Subcutaneous abdominal adipose tissue (tissue), 5 donors: ENCODE measurements around the gene LSM12.

ENCODE experiments used
- H3K27ac ChIP-seq: one replicate; pipeline ENCODE4 v1.7.0; 2013; ENCODE audit warnings: low read depth, mild to moderate bottlenecking, inconsistent platforms, low read length, moderate library complexity
- H3K27me3 ChIP-seq, 5 donors: one replicate each; pipeline ENCODE4 v1.7.0; 2013; ENCODE audit warnings: low read length in 5 of 5, inconsistent platforms in 1 of 5; ENCODE audit not compliant: control insufficient read depth in 5 of 5, insufficient read depth in 4 of 5
- H3K36me3 ChIP-seq, 5 donors: one replicate each; pipeline ENCODE4 v1.7.0; 2013; ENCODE audit warnings: low read length in 5 of 5; ENCODE audit not compliant: control insufficient read depth in 5 of 5, insufficient read depth in 5 of 5
- H3K4me1 ChIP-seq, 5 donors: one replicate each; pipeline ENCODE4 v1.7.0; 2013; ENCODE audit warnings: low read length in 5 of 5, mild to moderate bottlenecking in 3 of 5, moderate library complexity in 1 of 5; ENCODE audit not compliant: control insufficient read depth in 5 of 5, insufficient read depth in 5 of 5
- H3K4me3 ChIP-seq, 5 donors: one replicate each; pipeline ENCODE4 v1.7.0; 2013; ENCODE audit warnings: low read length in 5 of 5, low read depth in 1 of 5
- H3K9ac ChIP-seq, 5 donors: one replicate each; pipeline ENCODE4 v1.7.0; 2013; ENCODE audit warnings: low read length in 5 of 5, mild to moderate bottlenecking in 4 of 5, moderate library complexity in 3 of 5
- H3K9me3 ChIP-seq, 5 donors: one replicate each; pipeline ENCODE4 v1.7.0; 2013; ENCODE audit warnings: low read length in 5 of 5; ENCODE audit not compliant: control insufficient read depth in 5 of 5
- donor health status: healthy.
- donor health status: healthy.
- donor health status: healthy.
- donor health status: healthy.
- donor health status: healthy.

Gene LSM12

DNA sequence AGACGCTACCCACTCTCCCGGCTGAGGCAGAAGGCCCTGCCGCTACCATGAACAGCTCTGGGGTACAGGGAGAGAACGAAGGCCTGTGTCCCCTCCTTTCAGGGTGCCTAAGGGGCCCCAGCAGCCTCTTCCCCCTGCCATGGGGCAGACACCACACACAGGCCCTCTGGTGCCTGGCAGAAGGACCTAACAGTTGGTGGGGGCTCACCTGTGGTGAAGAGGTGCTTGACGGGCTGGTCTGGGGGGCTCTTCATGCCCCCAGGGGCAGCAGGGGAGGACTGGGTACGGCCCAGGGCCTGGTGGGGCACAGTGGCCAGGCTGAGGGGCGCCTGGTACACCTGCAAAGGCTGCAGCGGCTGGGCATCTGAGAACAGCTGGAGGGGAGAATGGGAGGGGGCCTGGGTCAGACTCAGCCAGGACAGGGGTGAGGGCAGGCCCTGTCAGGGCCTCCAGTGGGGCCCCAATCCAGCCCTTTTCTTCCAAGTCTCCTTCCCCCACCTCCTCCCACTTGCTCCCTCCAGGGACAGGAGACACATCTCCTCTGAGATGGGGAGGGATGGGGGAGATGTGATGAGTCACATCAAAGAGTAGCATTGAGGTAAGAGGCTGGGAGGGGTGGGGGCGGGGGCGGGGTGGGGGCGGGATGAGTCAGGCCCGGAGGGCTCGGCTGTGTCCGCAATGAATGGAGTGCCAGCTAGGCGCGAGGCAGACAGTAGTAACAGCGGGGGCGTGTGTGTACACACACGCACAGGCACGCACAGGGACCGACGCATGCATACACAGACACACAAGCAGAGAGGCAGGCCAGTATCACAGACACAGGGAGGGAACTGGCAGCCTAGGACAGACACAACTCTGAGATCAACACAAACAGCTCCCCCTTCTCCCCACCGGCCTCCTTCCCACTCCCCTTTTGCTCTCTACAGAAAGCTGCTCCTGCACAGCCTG lies 20.2 kb upstream of the LSM12 start:
- H3K9ac ChIP-seq, result no peak overlapping the region
- H3K4me1 ChIP-seq, result peaks cover 0 to 5% (median 0%) of the 10 kb centered on the region in 5 donors
- peak overlapping the region; percentile 50 for H3K27ac ChIP-seq
- no peaks in the 10 kb centered on the region for H3K9me3 ChIP-seq
- H3K36me3 ChIP-seq, result peaks cover 0 to 80% (median 76%) of the 10 kb centered on the region in 5 donors
- H3K4me3 ChIP-seq, result no peak overlapping the region
- H3K27me3 ChIP-seq, result no peaks in the 10 kb centered on the region

DNA sequence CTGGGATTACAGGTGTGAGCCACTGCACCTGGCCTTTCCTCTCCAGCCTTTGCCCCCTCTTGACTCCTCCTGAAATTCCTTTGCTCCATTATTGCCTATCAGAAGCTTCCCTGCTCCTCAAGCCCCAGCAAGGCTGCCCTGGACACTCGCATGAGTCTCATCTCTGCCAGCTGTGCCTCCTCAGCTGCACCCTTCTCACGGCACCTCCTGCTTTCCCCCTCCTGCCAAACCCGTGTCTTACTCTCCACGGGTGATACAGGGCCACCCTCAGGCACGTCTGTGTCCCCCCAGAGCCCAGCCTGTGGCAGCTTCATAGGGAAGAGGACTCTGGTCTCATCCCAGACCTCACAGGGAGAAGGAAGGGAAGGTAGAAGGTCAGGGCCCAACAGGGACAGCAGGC lies 19.4 kb upstream of the LSM12 start:
- H3K27me3 ChIP-seq, result no peaks in the 10 kb centered on the region
- H3K27ac ChIP-seq, result no peak overlapping the region
- H3K9ac ChIP-seq, result no peak overlapping the region
- H3K36me3 ChIP-seq, result peaks cover 0 to 77% (median 71%) of the 10 kb centered on the region in 5 donors
- no peak overlapping the region for H3K4me3 ChIP-seq
- H3K9me3 ChIP-seq, result no peaks in the 10 kb centered on the region
- H3K4me1 ChIP-seq, result peaks cover 0 to 5% (median 0%) of the 10 kb centered on the region in 5 donors

- no peak overlapping the region for H3K4me3 ChIP-seq
- no peaks in the 10 kb centered on the region for H3K27me3 ChIP-seq
- no peak overlapping the region for H3K9ac ChIP-seq
- peaks cover 0 to 5% (median 0%) of the 10 kb centered on the region in 5 donors for H3K4me1 ChIP-seq
- peaks cover 0 to 85% (median 80%) of the 10 kb centered on the region in 5 donors for H3K36me3 ChIP-seq
- H3K27ac ChIP-seq, result no peak overlapping the region
- no peaks in the 10 kb centered on the region for H3K9me3 ChIP-seq
Observed at GRCh38 chr17:44084921-44085320, 18.4 kb upstream of the LSM12 start.

DNA sequence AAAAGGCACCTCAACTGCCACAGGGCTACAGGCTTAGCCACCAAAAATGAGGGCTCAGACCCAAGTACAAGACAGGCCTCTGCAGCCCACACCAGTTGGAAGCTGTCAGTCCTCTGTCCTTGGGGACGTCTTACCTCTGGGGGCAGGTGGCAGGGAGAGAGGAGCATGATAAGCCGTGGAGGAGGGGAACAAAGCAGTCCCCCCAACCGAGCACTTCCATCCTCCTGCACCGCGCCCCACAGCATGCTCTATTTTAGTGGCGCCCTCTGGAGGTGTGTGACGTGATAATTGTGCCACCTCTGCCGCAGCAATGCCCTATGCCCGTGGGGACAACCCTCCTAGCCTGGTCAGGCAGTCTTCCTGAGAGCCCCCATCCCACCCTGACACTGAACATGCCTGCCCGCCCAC lies 17.7 kb upstream of the LSM12 start:
- Histone ChIP-seq H3K4me3 (no peak overlapping the region), H3K4me1 (peaks cover 0 to 5% (median 0%) of the 10 kb centered on the region in 5 donors), H3K9ac (no peak overlapping the region), H3K27ac (no peak overlapping the region), H3K27me3 (no peaks in the 10 kb centered on the region), H3K9me3 (no peaks in the 10 kb centered on the region), H3K36me3 (peaks cover 0 to 92% (median 81%) of the 10 kb centered on the region in 5 donors)

- H3K4me1 ChIP-seq, result peaks cover 0 to 5% (median 0%) of the 10 kb centered on the region in 5 donors
- H3K27me3 ChIP-seq, result no peaks in the 10 kb centered on the region
- H3K9ac ChIP-seq, result no peak overlapping the region
- no peak overlapping the region for H3K27ac ChIP-seq
- H3K36me3 ChIP-seq, result peaks cover 0 to 92% (median 81%) of the 10 kb centered on the region in 5 donors
- no peaks in the 10 kb centered on the region for H3K9me3 ChIP-seq
- H3K4me3 ChIP-seq, result no peak overlapping the region
Observed at GRCh38 chr17:44083250-44083849, 16.9 kb upstream of the LSM12 start.

DNA sequence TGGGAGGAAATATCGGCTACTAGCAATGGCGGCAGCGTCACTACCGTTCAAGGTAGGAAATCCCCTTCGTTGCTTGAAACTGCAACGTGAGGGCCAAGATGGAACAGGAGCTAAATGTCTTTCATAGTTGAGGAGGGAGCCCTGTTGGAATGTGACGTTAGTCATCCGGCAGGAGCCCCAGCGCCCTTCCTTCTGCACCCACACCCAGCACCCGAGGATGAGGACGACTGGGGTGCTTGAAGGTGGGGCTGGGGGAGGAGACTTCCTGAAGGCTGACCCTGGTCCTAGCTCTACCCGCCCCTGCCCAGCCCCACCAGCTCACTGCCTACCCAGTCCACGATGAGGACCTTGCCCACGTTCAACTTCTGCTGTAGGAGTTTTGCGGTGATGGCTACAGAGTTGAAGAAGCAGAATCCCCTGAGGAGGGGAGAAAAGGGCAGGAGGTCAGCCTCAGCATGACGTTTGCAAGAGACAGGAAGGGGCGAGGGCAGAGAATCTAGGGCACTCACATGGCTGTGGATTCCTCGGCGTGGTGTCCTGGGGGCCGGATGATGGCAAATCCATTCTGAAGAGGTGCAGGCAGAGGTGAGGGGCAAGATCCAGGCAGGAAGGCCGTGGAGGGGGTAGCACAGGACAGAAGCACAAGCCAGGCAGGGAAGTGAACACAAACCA lies 15.9 kb upstream of the LSM12 start:
- H3K9ac ChIP-seq, result no peak overlapping the region
- peaks cover 0 to 92% (median 82%) of the 10 kb centered on the region in 5 donors for H3K36me3 ChIP-seq
- no peaks in the 10 kb centered on the region for H3K9me3 ChIP-seq
- peaks cover 0 to 11% (median 6%) of the 10 kb centered on the region in 5 donors for H3K4me1 ChIP-seq
- H3K27me3 ChIP-seq, result no peaks in the 10 kb centered on the region
- no peak overlapping the region for H3K27ac ChIP-seq
- no peak overlapping the region for H3K4me3 ChIP-seq

DNA sequence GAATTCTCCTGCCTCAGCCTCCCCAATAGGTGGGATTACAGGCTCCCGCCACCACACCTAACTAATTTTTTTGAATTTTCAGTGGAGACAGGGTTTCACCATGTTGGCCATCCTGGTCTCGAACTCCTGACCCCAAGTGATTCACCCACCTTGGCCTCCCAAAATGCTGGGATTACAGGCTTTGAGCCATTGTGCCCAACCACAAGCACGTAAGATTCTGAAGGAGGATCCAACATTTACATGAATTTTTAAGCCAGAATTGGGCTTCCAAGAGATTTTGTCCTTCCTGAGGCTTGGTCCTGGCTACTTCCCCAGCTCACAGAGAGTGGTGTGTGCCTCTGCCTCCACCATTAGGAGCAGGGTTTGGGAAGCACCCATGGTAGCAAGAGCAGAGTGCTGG lies 15.2 kb upstream of the LSM12 start:
- Histone ChIP-seq H3K27ac (no peak overlapping the region), H3K4me3 (no peak overlapping the region), H3K4me1 (peaks cover 0 to 14% (median 10%) of the 10 kb centered on the region in 5 donors), H3K9me3 (no peaks in the 10 kb centered on the region), H3K27me3 (no peaks in the 10 kb centered on the region), H3K9ac (no peak overlapping the region), H3K36me3 (peaks cover 0 to 94% (median 84%) of the 10 kb centered on the region in 5 donors)

GRCh38 chr17:44079877-44080821 lies 13.7 kb upstream of the LSM12 start:
- Histone ChIP-seq H3K9me3 (no peaks in the 10 kb centered on the region), H3K4me3 (no peak overlapping the region), H3K27ac (no peak overlapping the region), H3K36me3 (peaks cover 0 to 96% (median 88%) of the 10 kb centered on the region in 5 donors), H3K9ac (no peak overlapping the region), H3K27me3 (no peaks in the 10 kb centered on the region), H3K4me1 (peaks cover 0 to 20% (median 15%) of the 10 kb centered on the region in 5 donors)

DNA sequence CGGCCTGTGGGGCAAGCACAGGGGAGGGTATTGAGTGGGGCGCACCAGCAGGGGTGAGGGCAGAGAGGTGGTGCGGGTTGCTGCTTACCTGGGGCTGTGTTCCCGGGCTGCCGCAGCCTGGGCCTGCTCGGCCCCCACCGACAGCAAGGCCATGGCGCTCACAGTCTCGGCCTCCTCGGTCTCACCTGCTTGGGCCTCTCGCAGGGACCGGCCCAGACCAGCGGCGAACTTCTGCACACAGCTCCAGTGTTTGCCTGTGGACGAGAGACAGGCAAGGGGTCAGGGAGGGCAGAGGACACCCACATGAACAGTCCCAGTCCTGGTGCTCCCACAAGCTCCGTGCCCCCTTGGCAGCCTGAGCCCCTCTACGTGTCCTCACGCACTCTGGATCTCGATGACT lies 11.9 kb upstream of the LSM12 start:
- Histone ChIP-seq H3K4me1 (peaks cover 0 to 20% (median 15%) of the 10 kb centered on the region in 5 donors), H3K9me3 (no peaks in the 10 kb centered on the region), H3K4me3 (no peak overlapping the region), H3K9ac (no peak overlapping the region), H3K27ac (no peak overlapping the region), H3K36me3 (peaks cover 0 to 92% (median 84%) of the 10 kb centered on the region in 5 donors), H3K27me3 (no peaks in the 10 kb centered on the region)
